K562 (cell line): ENCODE data around the gene RALB. TPM values are rescaled to one million over a fixed set of nuclear protein-coding genes. Genes with fewer than 3 reads are reported as not detected.

Source experiments
- CTBP1 ChIP-seq: fragments of 450-650 bp; IDR thresholded peaks from 2 replicates; pipeline ENCODE4 v1.6.1; 2016; ENCODE audit warnings: borderline replicate concordance
- GABPB1 ChIP-seq: sonication (generic); formaldehyde crosslinking; IDR thresholded peaks from 2 replicates; pipeline ENCODE4 v1.8.0; 2022; ENCODE audit warnings: mild to moderate bottlenecking, missing genetic modification reagents
- GATAD2A ChIP-seq: fragments of 450-650 bp; IDR thresholded peaks from 2 replicates; pipeline ENCODE4 v1.6.1; 2017
- POU5F1 ChIP-seq: fragments of 150-350 bp; IDR thresholded peaks from 2 replicates; pipeline ENCODE4 v1.6.1; 2014; ENCODE audit warnings: borderline replicate concordance, low read length, low read depth, mild to moderate bottlenecking; ENCODE audit not compliant: partially characterized antibody
- WHSC1 ChIP-seq: IDR thresholded peaks from one replicate; pipeline ENCODE4 v1.6.1; 2012; ENCODE audit warnings: low read length, control low read depth, inconsistent platforms
- ZBTB40 ChIP-seq, 2 experiments: fragments of 450-650 bp in 1 of 2; sonication (generic) in 1 of 2; formaldehyde crosslinking in 1 of 2; IDR thresholded peaks; 2 replicates each; pipeline versions ENCODE4 v1.7.1 to v1.9.0; 2016 to 2022; ENCODE audit warnings: inconsistent platforms in 1 of 2, mild to moderate bottlenecking in 1 of 2, missing genetic modification reagents in 1 of 2
- ZBTB8A ChIP-seq: fragments of 450-650 bp; IDR thresholded peaks from 2 replicates; pipeline ENCODE4 v1.6.1; 2018; ENCODE audit warnings: mild to moderate bottlenecking, moderate library complexity; ENCODE audit not compliant: partially characterized antibody
- ZNF449 ChIP-seq: fragments of 250-450 bp; sonication (Bioruptor Pico); IDR thresholded peaks from 2 replicates; pipeline ENCODE4 v1.8.0; 2022; ENCODE audit warnings: moderate library complexity, mild to moderate bottlenecking, inconsistent platforms
- ZNF75A ChIP-seq: fragments of 450-650 bp; formaldehyde crosslinking; IDR thresholded peaks from 2 replicates; pipeline ENCODE4 v1.4.0; 2020; ENCODE audit warnings: mild to moderate bottlenecking
- polyA plus RNA-seq, 8 experiments: library from polyadenylated mRNA; depleted of rRNA in 4 of 8; stranded (reverse) in 5 of 8; unstranded in 3 of 8; fragments of >200 nt; fragmentation: Nextera tagmentation in 2 of 8; fragmentation: Illumina TruSeq in 1 of 8; extraction: Ambion mirVana in 2 of 8; extraction: Trizol in 1 of 8; gene quantifications; 2 replicates each; pipeline versions ENCODE4 v1.2.1 to v1.2.3, GENCODE V29; 2011 to 2014; ENCODE audit warnings: inconsistent platforms in 1 of 8, missing spikeins in 1 of 8
- total RNA-seq, 7 experiments: library from RNA; depleted of rRNA in 6 of 7; stranded (reverse); fragments of >200 nt in 6 of 7; fragmentation: Illumina TruSeq in 2 of 7; extraction: Trizol in 2 of 7; gene quantifications; 2 replicates each; pipeline versions ENCODE4 v1.2.1 to v1.2.3, GENCODE V29; 2011 to 2021; ENCODE audit warnings: low replicate concordance in 1 of 7
- TF ChIP-seq, protein P1 (sequence below), 3 experiments: IDR thresholded peaks in 2 of 3; conservative IDR thresholded peaks in 1 of 3; 2 replicates each; pipeline ENCODE4 v1.5.1; 2011 to 2012; ENCODE audit warnings: low read length in 3 of 3, mild to moderate bottlenecking in 3 of 3, control low read depth in 2 of 3, improper control_type of control experiment in 1 of 3, inconsistent platforms in 1 of 3, low read depth in 1 of 3, mixed read lengths in 1 of 3, moderate library complexity in 1 of 3; ENCODE audit not compliant: insufficient read depth in 2 of 3
- TF ChIP-seq, protein P2 (sequence below): sonication (generic); formaldehyde crosslinking; IDR thresholded peaks from 2 replicates; pipeline ENCODE4 v1.8.1; 2023; ENCODE audit warnings: mild to moderate bottlenecking, missing genetic modification reagents

RALB gene
- total and polyA plus RNA-seq, 9 of the 15 experiments (the other 6 are each of a cell fraction or from before 2014, with no cell fraction given) = 14.8 to 65.6 (median 38.4) TPM

- no peak for TF ChIP-seq ZNF449 (CRISPR knock-in tag)
- TF ChIP-seq, protein P1, sequence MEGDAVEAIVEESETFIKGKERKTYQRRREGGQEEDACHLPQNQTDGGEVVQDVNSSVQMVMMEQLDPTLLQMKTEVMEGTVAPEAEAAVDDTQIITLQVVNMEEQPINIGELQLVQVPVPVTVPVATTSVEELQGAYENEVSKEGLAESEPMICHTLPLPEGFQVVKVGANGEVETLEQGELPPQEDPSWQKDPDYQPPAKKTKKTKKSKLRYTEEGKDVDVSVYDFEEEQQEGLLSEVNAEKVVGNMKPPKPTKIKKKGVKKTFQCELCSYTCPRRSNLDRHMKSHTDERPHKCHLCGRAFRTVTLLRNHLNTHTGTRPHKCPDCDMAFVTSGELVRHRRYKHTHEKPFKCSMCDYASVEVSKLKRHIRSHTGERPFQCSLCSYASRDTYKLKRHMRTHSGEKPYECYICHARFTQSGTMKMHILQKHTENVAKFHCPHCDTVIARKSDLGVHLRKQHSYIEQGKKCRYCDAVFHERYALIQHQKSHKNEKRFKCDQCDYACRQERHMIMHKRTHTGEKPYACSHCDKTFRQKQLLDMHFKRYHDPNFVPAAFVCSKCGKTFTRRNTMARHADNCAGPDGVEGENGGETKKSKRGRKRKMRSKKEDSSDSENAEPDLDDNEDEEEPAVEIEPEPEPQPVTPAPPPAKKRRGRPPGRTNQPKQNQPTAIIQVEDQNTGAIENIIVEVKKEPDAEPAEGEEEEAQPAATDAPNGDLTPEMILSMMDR (IDR thresholded peaks at IDR 0.05 in 2 of 3, conservative IDR thresholded peaks at IDR 0.05 in 1 of 3; ENCODE audit: insufficient read depth in 2 of 3, low read depth in 1 of 3, low read length in 3 of 3) = no peak
- no peak for TF ChIP-seq POU5F1
- no peak for TF ChIP-seq WHSC1
- peak; percentile 73 for TF ChIP-seq CTBP1
- no peak for TF ChIP-seq ZBTB8A
- TF ChIP-seq GATAD2A = no peak
- TF ChIP-seq, protein P2, sequence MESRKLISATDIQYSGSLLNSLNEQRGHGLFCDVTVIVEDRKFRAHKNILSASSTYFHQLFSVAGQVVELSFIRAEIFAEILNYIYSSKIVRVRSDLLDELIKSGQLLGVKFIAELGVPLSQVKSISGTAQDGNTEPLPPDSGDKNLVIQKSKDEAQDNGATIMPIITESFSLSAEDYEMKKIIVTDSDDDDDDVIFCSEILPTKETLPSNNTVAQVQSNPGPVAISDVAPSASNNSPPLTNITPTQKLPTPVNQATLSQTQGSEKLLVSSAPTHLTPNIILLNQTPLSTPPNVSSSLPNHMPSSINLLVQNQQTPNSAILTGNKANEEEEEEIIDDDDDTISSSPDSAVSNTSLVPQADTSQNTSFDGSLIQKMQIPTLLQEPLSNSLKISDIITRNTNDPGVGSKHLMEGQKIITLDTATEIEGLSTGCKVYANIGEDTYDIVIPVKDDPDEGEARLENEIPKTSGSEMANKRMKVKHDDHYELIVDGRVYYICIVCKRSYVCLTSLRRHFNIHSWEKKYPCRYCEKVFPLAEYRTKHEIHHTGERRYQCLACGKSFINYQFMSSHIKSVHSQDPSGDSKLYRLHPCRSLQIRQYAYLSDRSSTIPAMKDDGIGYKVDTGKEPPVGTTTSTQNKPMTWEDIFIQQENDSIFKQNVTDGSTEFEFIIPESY (CRISPR knock-in tag) = no peak
- TF ChIP-seq ZBTB40 (IDR thresholded peaks at IDR 0.05) = peak; percentile 44; the same call in 1 of the 2 replicates
- TF ChIP-seq ZBTB40 (CRISPR knock-in tag; IDR thresholded peaks at IDR 0.05) = no peak
- TF ChIP-seq ZNF75A (CRISPR knock-in tag) = no peak
- no peak for TF ChIP-seq GABPB1 (CRISPR knock-in tag)
These were observed 39.0 kb downstream of the RALB start (continued) for GRCh38 chr2:120291401-120292311.
